HEK293 (cell line): Measurements from ENCODE around the gene OR2AK2.

ENCODE experiments used
- CTCF ChIA-PET: fragments of 350-600 bp; formaldehyde crosslinking; extraction: SDS; loops from one replicate; lab custom pipeline; 2021; ENCODE audit warnings: antibody characterized with exemption; lab: Yijun Ruan, JAX
- POLR2A ChIA-PET: fragments of 300-600 bp; formaldehyde crosslinking; extraction: SDS; loops from one replicate; lab custom pipeline; 2020; ENCODE audit warnings: antibody characterized with exemption, inconsistent platforms; lab: Yijun Ruan, JAX
- H3K27ac ChIP-seq: fragments of 200-500 bp; sonication (Bioruptor generic); 2 replicates; pipeline ENCODE4 v1.5.1; 2014; ENCODE audit warnings: low read depth, low read length, control low read depth, inconsistent platforms; ENCODE audit errors: extremely low read depth
- H3K36me3 ChIP-seq, 2 experiments: fragments of 200-500 bp in 1 of 2; sonication (Bioruptor generic) in 1 of 2; 1 replicate in 1 of 2; 2 replicates in 1 of 2; pipeline ENCODE4 v1.5.1; 2014 to 2017; ENCODE audit warnings: inconsistent platforms in 2 of 2, low read length in 2 of 2; ENCODE audit not compliant: control insufficient read depth in 2 of 2, insufficient read depth in 1 of 2
- H3K4me1 ChIP-seq: fragments of 200-500 bp; sonication (Bioruptor generic); 2 replicates; pipeline ENCODE4 v1.5.1; 2014; ENCODE audit warnings: mild to moderate bottlenecking, low read length, inconsistent platforms; ENCODE audit not compliant: control insufficient read depth, insufficient read depth
- H3K4me3 ChIP-seq: 2 replicates; pipeline ENCODE4 v1.5.1; 2011; ENCODE audit warnings: low read depth, mild to moderate bottlenecking, control low read depth, low read length, moderate library complexity
- H3K9me3 ChIP-seq: fragments of 200-500 bp; sonication (Bioruptor generic); 2 replicates; pipeline ENCODE4 v1.5.1; 2014; ENCODE audit warnings: low read depth, low read length, inconsistent platforms; ENCODE audit not compliant: control insufficient read depth, insufficient read depth
- KLF10 ChIP-seq: fragments of 450-650 bp; IDR thresholded peaks from 2 replicates; pipeline ENCODE4 v1.5.1; 2018; ENCODE audit warnings: missing biosample characterization, mild to moderate bottlenecking, missing genetic modification characterization
- KLF16 ChIP-seq: fragments of 450-650 bp; formaldehyde crosslinking; IDR thresholded peaks from 2 replicates; pipeline ENCODE4 v1.5.1; 2017; ENCODE audit warnings: missing biosample characterization, missing genetic modification characterization
- PRDM1 ChIP-seq: fragments of 450-650 bp; formaldehyde crosslinking; IDR thresholded peaks from 2 replicates; pipeline ENCODE4; 2016; ENCODE audit warnings: missing biosample characterization, missing genetic modification characterization
- SP2 ChIP-seq: fragments of 450-650 bp; formaldehyde crosslinking; IDR thresholded peaks from 2 replicates; pipeline ENCODE4 v1.5.1; 2016; ENCODE audit warnings: missing biosample characterization, missing genetic modification characterization
- YY2 ChIP-seq: fragments of 450-650 bp; formaldehyde crosslinking; IDR thresholded peaks from 2 replicates; pipeline ENCODE4 v1.5.1; 2016; ENCODE audit warnings: missing biosample characterization, missing genetic modification characterization
- ZBTB17 ChIP-seq: fragments of 450-650 bp; formaldehyde crosslinking; IDR thresholded peaks from 2 replicates; pipeline ENCODE4 v1.5.1; 2016; ENCODE audit warnings: missing biosample characterization, missing genetic modification characterization
- ZNF132 ChIP-seq: fragments of 450-650 bp; formaldehyde crosslinking; IDR thresholded peaks from 2 replicates; pipeline ENCODE4 v1.5.1; 2017; ENCODE audit warnings: missing biosample characterization, missing genetic modification characterization, borderline replicate concordance
- ZNF175 ChIP-seq: fragments of 450-650 bp; formaldehyde crosslinking; IDR thresholded peaks from 2 replicates; pipeline ENCODE4 v1.5.1; 2016; ENCODE audit warnings: missing biosample characterization, missing genetic modification characterization
- ZNF184 ChIP-seq: fragments of 450-650 bp; IDR thresholded peaks from 2 replicates; pipeline ENCODE4 v1.5.1; 2018; ENCODE audit warnings: missing biosample characterization, mild to moderate bottlenecking, missing genetic modification characterization
- ZNF221 ChIP-seq: fragments of 450-650 bp; formaldehyde crosslinking; IDR thresholded peaks from 2 replicates; pipeline ENCODE4 v1.5.1; 2017; ENCODE audit warnings: missing biosample characterization, missing genetic modification characterization, borderline replicate concordance
- ZNF335 ChIP-seq: fragments of 450-650 bp; formaldehyde crosslinking; conservative IDR thresholded peaks from 2 replicates; pipeline ENCODE4 v1.5.1; 2016; ENCODE audit warnings: missing biosample characterization, missing genetic modification characterization
- ZNF501 ChIP-seq: fragments of 450-650 bp; formaldehyde crosslinking; IDR thresholded peaks from 2 replicates; pipeline ENCODE4 v1.5.1; 2016; ENCODE audit warnings: missing biosample characterization, missing genetic modification characterization
- ZNF530 ChIP-seq: fragments of 450-650 bp; formaldehyde crosslinking; IDR thresholded peaks from 2 replicates; pipeline ENCODE4 v1.5.1; 2016; ENCODE audit warnings: low read depth, missing biosample characterization, missing genetic modification characterization
- ZNF560 ChIP-seq: fragments of 450-650 bp; formaldehyde crosslinking; IDR thresholded peaks from 2 replicates; pipeline ENCODE4 v1.5.1; 2017; ENCODE audit warnings: missing biosample characterization, missing genetic modification characterization, borderline replicate concordance
- ZNF585B ChIP-seq: fragments of 450-650 bp; formaldehyde crosslinking; IDR thresholded peaks from 2 replicates; pipeline ENCODE4 v1.5.1; 2016; ENCODE audit warnings: missing biosample characterization, missing genetic modification characterization
- ZNF776 ChIP-seq: fragments of 450-650 bp; formaldehyde crosslinking; IDR thresholded peaks from 2 replicates; pipeline ENCODE4 v1.5.0; 2017; ENCODE audit warnings: missing biosample characterization, missing genetic modification characterization, borderline replicate concordance
- ZNF785 ChIP-seq: fragments of 450-650 bp; formaldehyde crosslinking; IDR thresholded peaks from 2 replicates; pipeline ENCODE4 v1.5.1; 2016; ENCODE audit warnings: missing biosample characterization, missing genetic modification characterization
- ZNF791 ChIP-seq: fragments of 450-650 bp; formaldehyde crosslinking; IDR thresholded peaks from 2 replicates; pipeline ENCODE4 v1.5.1; 2016; ENCODE audit warnings: missing biosample characterization, missing genetic modification characterization
- TF ChIP-seq, protein P1 (sequence below): fragments of 450-650 bp; formaldehyde crosslinking; optimal IDR thresholded peaks from 2 replicates; pipeline ENCODE3; 2016; ENCODE audit warnings: missing biosample characterization, mild to moderate bottlenecking, missing genetic modification characterization
- TF ChIP-seq, protein P2 (sequence below): fragments of 450-650 bp; formaldehyde crosslinking; IDR thresholded peaks from 2 replicates; pipeline ENCODE4 v1.5.1; 2017; ENCODE audit warnings: missing biosample characterization, missing genetic modification characterization
- TF ChIP-seq, protein P3 (sequence below): fragments of 450-650 bp; formaldehyde crosslinking; IDR thresholded peaks from 2 replicates; pipeline ENCODE4; 2016; ENCODE audit warnings: missing biosample characterization, missing genetic modification characterization
- TF ChIP-seq, protein P4 (sequence below): fragments of 450-650 bp; formaldehyde crosslinking; IDR thresholded peaks from 2 replicates; pipeline ENCODE4 v1.5.1; 2016; ENCODE audit warnings: missing biosample characterization, missing genetic modification characterization
- TF ChIP-seq, protein P5 (sequence below): fragments of 450-650 bp; formaldehyde crosslinking; IDR thresholded peaks from 2 replicates; pipeline ENCODE4 v1.5.1; 2016; ENCODE audit warnings: missing biosample characterization, missing genetic modification characterization
- TF ChIP-seq, protein P6 (sequence below): fragments of 450-650 bp; formaldehyde crosslinking; IDR thresholded peaks from 2 replicates; pipeline ENCODE4 v1.5.1; 2016; ENCODE audit warnings: missing biosample characterization, missing genetic modification characterization

The OR2AK2 gene

DNA sequence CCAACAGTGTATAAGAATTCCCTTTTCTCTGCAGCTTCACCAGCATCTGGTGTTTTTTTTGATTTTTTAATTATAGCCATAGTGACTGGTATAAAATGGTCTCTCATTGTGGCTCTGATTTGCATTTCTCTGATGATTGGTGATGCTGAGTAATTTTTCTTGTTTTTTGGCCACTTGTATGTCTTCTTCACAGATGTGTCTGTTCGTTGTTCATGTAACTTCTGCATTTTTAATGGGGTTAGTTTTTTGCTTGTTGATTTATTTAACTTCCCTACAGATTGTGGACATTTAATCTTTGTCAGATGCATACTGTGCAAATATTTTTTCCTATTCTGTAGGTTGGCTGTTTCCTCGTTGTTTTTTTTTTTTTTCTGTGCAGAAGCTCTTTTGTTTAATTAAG lies 28.0 kb downstream of the OR2AK2 start:
- no peak overlapping the region for H3K4me3 ChIP-seq
- TF ChIP-seq ZNF530 (no peak), ZNF335 (no peak), ZNF585B (tag by site-specific recombination) (no peak), ZNF175 (tag by site-specific recombination) (no peak), ZNF221 (tag by site-specific recombination) (no peak), PRDM1 (tag by site-specific recombination) (no peak), SP2 (tag by site-specific recombination) (no peak), ZNF776 (tag by site-specific recombination) (no peak), KLF10 (no peak), ZNF560 (tag by site-specific recombination) (no peak), ZBTB17 (no peak), ZNF791 (no peak), YY2 (tag by site-specific recombination) (no peak), ZNF184 (tag by site-specific recombination) (no peak), ZNF501 (tag by site-specific recombination) (no peak), KLF16 (no peak)
- TF ChIP-seq, protein P1, sequence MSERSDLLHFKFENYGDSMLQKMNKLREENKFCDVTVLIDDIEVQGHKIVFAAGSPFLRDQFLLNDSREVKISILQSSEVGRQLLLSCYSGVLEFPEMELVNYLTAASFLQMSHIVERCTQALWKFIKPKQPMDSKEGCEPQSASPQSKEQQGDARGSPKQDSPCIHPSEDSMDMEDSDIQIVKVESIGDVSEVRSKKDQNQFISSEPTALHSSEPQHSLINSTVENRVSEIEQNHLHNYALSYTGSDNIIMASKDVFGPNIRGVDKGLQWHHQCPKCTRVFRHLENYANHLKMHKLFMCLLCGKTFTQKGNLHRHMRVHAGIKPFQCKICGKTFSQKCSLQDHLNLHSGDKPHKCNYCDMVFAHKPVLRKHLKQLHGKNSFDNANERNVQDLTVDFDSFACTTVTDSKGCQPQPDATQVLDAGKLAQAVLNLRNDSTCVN (tag by site-specific recombination) = no peak
- TF ChIP-seq, protein P2, sequence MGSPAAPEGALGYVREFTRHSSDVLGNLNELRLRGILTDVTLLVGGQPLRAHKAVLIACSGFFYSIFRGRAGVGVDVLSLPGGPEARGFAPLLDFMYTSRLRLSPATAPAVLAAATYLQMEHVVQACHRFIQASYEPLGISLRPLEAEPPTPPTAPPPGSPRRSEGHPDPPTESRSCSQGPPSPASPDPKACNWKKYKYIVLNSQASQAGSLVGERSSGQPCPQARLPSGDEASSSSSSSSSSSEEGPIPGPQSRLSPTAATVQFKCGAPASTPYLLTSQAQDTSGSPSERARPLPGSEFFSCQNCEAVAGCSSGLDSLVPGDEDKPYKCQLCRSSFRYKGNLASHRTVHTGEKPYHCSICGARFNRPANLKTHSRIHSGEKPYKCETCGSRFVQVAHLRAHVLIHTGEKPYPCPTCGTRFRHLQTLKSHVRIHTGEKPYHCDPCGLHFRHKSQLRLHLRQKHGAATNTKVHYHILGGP (tag by site-specific recombination) = no peak
- TF ChIP-seq, protein P3, sequence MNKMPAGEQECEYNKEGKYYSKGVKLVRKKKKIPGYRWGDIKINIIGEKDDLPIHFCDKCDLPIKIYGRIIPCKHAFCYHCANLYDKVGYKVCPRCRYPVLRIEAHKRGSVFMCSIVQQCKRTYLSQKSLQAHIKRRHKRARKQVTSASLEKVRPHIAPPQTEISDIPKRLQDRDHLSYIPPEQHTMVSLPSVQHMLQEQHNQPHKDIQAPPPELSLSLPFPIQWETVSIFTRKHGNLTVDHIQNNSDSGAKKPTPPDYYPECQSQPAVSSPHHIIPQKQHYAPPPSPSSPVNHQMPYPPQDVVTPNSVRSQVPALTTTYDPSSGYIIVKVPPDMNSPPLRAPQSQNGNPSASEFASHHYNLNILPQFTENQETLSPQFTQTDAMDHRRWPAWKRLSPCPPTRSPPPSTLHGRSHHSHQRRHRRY (tag by site-specific recombination) = no peak
- TF ChIP-seq, protein P4, sequence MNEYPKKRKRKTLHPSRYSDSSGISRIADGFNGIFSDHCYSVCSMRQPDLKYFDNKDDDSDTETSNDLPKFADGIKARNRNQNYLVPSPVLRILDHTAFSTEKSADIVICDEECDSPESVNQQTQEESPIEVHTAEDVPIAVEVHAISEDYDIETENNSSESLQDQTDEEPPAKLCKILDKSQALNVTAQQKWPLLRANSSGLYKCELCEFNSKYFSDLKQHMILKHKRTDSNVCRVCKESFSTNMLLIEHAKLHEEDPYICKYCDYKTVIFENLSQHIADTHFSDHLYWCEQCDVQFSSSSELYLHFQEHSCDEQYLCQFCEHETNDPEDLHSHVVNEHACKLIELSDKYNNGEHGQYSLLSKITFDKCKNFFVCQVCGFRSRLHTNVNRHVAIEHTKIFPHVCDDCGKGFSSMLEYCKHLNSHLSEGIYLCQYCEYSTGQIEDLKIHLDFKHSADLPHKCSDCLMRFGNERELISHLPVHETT (tag by site-specific recombination) = no peak
- CTCF ChIA-PET = no interaction called here
- POLR2A ChIA-PET = no interaction called here
- no peaks in the 10 kb centered on the region for H3K36me3 ChIP-seq
- no peaks in the 10 kb centered on the region for H3K9me3 ChIP-seq
- no peak overlapping the region for H3K27ac ChIP-seq
- H3K4me1 ChIP-seq = no peaks in the 10 kb centered on the region

DNA sequence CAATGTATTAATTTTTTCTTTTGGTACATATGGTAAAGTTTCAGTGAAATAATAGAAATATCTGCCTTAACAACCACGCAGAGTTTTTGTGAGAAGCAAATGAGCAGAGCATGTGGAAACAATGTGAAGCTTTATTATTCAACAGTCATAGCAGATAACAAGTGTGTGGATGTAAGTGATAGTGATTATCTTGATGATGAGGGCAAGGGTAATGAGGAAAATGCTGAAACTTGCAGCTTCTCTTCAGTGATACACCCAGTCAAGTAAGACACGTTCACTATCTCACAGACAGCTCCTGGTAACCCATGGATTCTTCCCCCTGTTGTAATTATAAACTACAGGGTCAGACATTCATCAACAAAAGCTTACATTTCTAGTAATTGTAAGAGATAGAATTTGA lies 33.8 kb downstream of the OR2AK2 start:
- no peak for TF ChIP-seq ZNF132 (tag by site-specific recombination)
- TF ChIP-seq, protein P5, sequence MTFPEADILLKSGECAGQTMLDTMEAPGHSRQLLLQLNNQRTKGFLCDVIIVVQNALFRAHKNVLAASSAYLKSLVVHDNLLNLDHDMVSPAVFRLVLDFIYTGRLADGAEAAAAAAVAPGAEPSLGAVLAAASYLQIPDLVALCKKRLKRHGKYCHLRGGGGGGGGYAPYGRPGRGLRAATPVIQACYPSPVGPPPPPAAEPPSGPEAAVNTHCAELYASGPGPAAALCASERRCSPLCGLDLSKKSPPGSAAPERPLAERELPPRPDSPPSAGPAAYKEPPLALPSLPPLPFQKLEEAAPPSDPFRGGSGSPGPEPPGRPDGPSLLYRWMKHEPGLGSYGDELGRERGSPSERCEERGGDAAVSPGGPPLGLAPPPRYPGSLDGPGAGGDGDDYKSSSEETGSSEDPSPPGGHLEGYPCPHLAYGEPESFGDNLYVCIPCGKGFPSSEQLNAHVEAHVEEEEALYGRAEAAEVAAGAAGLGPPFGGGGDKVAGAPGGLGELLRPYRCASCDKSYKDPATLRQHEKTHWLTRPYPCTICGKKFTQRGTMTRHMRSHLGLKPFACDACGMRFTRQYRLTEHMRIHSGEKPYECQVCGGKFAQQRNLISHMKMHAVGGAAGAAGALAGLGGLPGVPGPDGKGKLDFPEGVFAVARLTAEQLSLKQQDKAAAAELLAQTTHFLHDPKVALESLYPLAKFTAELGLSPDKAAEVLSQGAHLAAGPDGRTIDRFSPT (tag by site-specific recombination) = no peak
- no peak for TF ChIP-seq YY2 (tag by site-specific recombination)
- TF ChIP-seq, protein P6, sequence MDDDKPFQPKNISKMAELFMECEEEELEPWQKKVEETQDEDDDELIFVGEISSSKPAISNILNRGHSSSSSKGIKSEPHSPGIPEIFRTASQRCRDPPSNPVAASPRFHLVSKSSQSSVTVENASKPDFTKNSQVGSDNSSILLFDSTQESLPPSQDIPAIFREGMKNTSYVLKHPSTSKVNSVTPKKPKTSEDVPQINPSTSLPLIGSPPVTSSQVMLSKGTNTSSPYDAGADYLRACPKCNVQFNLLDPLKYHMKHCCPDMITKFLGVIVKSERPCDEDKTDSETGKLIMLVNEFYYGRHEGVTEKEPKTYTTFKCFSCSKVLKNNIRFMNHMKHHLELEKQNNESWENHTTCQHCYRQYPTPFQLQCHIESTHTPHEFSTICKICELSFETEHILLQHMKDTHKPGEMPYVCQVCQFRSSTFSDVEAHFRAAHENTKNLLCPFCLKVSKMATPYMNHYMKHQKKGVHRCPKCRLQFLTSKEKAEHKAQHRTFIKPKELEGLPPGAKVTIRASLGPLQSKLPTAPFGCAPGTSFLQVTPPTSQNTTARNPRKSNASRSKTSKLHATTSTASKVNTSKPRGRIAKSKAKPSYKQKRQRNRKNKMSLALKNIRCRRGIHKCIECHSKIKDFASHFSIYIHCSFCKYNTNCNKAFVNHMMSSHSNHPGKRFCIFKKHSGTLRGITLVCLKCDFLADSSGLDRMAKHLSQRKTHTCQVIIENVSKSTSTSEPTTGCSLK (tag by site-specific recombination) = no peak
- TF ChIP-seq ZNF785 (tag by site-specific recombination) = no peak
- H3K4me3 ChIP-seq = no peak overlapping the region
- H3K27ac ChIP-seq = no peak overlapping the region
- POLR2A ChIA-PET = no interaction called here
- no peaks in the 10 kb centered on the region for H3K4me1 ChIP-seq
- H3K9me3 ChIP-seq = no peaks in the 10 kb centered on the region
- H3K36me3 ChIP-seq = no peaks in the 10 kb centered on the region
- CTCF ChIA-PET = no interaction called here
